Activated naive CD4-positive, alpha-beta T cell treated with anti-CD3 and anti-CD28 coated beads, Interleukin-2, amount 50 U/mL, for 16 hours (primary cell): Measurements from ENCODE around the gene RRAGD.

Experiments used
- DNase-seq: peaks from one replicate; pipeline ENCODE4 v3.0.0-alpha.2; 2020

The RRAGD gene

DNA sequence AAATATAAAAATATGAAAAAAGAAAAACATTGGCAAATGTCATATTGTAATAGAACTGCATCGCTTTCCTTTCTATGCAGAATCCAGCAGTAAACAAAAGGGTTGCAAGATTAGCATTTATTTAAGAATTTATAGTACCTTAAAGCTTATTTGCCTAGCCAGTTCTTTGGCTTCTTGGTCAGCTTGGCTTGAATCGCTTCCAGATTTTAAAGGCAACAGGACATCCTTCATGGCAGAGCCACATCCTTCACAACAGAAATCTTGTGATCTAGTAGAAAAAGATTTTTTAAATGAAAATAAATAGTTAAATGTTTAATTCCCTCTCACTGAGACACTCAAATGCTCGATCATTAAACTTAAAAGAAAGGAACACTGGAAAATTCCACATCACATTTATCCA is 76.9 kb downstream of the RRAGD start:
- DNase-seq, result no peak

GRCh38 chr6:89330910-89331309 is 81.2 kb downstream of the RRAGD start:
- DNase-seq, result no peak

DNA sequence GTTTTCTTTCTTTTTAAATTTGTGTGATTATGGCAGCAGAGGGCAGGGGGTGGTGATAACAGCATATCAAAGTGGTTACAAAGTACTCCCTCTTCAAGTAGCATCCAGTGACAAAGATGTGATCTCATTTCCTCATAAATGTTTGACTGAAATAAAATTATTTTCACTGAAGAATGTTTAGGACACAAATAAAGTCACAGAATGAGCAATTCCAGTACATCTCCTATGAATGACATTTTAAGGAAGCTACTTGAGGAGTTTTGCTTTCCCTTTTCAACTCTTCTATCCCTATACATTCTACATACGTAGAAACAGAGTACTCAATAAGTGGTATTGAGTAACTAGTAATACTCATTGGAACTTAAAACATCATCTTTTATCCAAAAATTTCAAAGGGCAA is 83.1 kb downstream of the RRAGD start:
- DNase-seq, result no peak

DNA sequence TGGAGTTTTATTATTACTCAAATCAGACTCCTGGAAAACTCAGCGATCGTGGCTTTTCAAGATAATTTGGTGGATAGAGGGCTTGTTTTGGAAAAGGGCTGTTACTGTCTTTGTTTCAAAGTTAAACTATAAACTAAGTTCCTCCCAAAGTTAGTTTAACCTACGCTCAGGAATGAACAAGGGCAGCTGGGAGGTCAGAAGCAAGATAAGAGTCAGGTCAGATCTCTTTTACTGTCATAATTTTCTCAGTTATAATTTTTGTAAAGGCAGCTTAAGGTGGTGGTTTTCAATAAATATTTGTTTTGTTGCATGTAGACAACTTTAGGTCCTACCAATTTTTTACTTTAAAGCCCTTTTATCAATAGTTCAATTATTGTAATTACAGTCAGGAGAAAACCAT is 87.8 kb downstream of the RRAGD start:
- DNase-seq, result no peak

DNA sequence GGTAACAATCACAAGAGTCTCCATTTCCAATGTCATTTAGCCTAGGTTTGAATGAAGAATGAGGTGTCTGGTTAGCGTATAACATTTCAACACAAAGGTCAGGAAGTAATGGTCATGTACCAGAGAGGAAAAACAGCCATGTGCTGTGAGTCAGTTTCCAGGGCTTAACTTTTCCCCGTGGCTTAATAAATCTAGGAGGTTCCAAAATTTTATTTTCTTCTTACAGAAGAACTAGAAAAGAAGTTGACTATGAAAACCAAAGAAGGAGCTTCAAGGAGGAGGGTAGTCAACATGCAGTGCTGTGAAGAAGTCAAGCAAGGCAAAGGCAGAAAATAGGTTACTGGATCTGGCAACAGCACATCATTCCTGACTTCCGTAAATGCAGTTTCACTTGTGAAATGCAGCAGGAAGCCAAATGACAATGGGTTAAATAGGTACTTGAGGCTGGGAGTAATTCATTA is 88.5 kb downstream of the RRAGD start:
- DNase-seq, result no peak

DNA sequence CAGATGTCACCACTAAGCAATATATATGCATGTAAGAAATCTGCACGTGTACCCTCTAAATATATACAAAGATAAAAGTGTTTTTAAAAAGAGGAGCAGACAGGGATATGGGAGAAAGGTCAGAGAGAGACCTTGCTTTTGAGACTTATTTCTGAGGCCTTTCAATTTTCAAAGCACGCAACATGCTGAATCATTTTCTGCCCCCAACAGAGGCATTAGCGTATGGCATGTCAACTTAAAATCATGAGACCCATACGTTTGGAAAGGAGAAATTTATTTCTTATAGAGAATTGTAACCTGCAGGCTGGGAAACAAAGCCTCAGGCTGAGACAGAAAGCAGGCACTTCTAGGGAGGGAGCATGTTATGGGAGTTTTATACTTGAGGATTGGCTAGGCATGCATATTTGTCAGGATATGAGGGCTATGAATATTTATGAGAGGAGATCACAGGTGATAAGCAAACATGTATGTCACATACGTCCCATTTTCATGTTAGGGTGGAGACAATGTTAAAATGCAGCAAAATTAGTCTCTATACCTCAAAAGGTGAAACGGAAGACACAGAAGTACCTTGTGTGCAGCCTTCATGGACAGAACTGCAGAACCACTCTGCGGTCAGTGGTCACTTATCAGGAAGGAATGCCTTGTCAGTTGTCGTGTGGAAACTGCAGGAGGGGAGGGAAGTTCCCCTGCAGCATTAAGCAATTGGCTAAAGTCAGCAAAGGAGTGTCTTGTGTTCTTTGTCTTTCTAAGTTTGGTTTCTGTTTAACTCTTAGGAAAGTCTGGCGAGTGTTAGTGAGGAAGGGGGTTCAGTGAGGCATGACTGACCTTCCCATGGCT is 90.7 kb downstream of the RRAGD start:
- no peak for DNase-seq

GRCh38 chr6:89320012-89320559 is 92.0 kb downstream of the RRAGD start:
- DNase-seq, result no peak

DNA sequence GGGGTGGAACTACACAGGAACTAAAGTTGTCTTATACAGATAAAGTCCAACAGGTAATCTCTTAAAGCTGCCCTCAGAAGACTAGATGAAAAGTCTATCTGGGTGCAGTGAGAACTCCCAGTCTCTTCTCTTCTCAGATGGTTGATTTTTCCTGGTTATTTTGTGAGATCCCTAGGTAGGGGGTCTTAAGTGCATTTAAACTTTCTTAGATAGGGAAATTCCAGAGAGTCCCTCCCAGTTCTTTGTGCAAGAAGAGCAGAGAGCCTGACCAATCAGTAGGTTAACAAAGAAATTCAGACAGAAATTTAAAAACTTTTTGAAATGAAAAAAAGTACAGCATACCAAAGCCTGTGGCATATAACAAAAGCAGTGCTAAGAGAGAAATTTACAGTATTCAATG is 95.0 kb downstream of the RRAGD start:
- no peak for DNase-seq

- no peak for DNase-seq
Measured at GRCh38 chr6:89315249-89315885, 96.7 kb downstream of the RRAGD start, which contains the start of gene GABRR2. TSS of gene GABRR2 (minus strand) at chr6:89315299. CDS start at chr6:89315165, 134 bp downstream.

- DNase-seq, result no peak
Measured at GRCh38 chr6:89314692-89315091, 97.4 kb downstream of the RRAGD start.
